HL-60/S4 (cell line): ENCODE data around the gene UNC5C.

Experiments used
- in situ Hi-C: fragments of 300-500 bp; cut with MboI; formaldehyde crosslinking; loops from 2 replicates; pipeline ENCODE4 v1.14.3; 2022; ENCODE audit warnings: low sequenced_read_pairs

Gene UNC5C

GRCh38 chr4:95470622-95471021, 78.2 kb downstream of the UNC5C start:
- in situ Hi-C loops, result no loop called here

- in situ Hi-C loops, result no loop called here
Observed at GRCh38 chr4:95469617-95470016, 79.2 kb downstream of the UNC5C start.

GRCh38 chr4:95466791-95467190, 82.0 kb downstream of the UNC5C start:
- in situ Hi-C loops, result no loop called here

GRCh38 chr4:95465010-95465409, 83.8 kb downstream of the UNC5C start:
- in situ Hi-C loops, result no loop called here

GRCh38 chr4:95462921-95463320, 85.9 kb downstream of the UNC5C start:
- in situ Hi-C loops, result no loop called here

- in situ Hi-C loops, result no loop called here
Observed at GRCh38 chr4:95457353-95457752, 91.4 kb downstream of the UNC5C start.

- in situ Hi-C loops, result no loop called here
Observed at GRCh38 chr4:95450294-95450693, 98.5 kb downstream of the UNC5C start.

GRCh38 chr4:95446173-95446572, 102.6 kb downstream of the UNC5C start:
- in situ Hi-C loops, result no loop called here

- in situ Hi-C loops, result no loop called here
Observed at GRCh38 chr4:95445251-95445650, 103.5 kb downstream of the UNC5C start.

- in situ Hi-C loops, result no loop called here
Observed at GRCh38 chr4:95444812-95445211, 104.0 kb downstream of the UNC5C start.

- in situ Hi-C loops, result no loop called here
Observed at GRCh38 chr4:95439896-95440295, 108.9 kb downstream of the UNC5C start.

- in situ Hi-C loops, result no loop called here
Observed at GRCh38 chr4:95439071-95439470, 109.7 kb downstream of the UNC5C start.

GRCh38 chr4:95432466-95432865, 116.3 kb downstream of the UNC5C start:
- in situ Hi-C loops, result no loop called here

- in situ Hi-C loops, result no loop called here
Observed at GRCh38 chr4:95431678-95432077, 117.1 kb downstream of the UNC5C start.

- in situ Hi-C loops, result no loop called here
Observed at GRCh38 chr4:95429416-95429815, 119.4 kb downstream of the UNC5C start.

- in situ Hi-C loops, result no loop called here
Observed at GRCh38 chr4:95428291-95429070, 120.3 kb downstream of the UNC5C start.

- in situ Hi-C loops, result no loop called here
Observed at GRCh38 chr4:95426455-95426854, 122.3 kb downstream of the UNC5C start.

- in situ Hi-C loops, result no loop called here
Observed at GRCh38 chr4:95422436-95422835, 126.3 kb downstream of the UNC5C start.

- in situ Hi-C loops, result no loop called here
Observed at GRCh38 chr4:95421869-95422268, 126.9 kb downstream of the UNC5C start.

- in situ Hi-C loops, result no loop called here
Observed at GRCh38 chr4:95417531-95417930, 131.2 kb downstream of the UNC5C start.

- in situ Hi-C loops, result no loop called here
Observed at GRCh38 chr4:95415346-95415771, 133.4 kb downstream of the UNC5C start.

GRCh38 chr4:95411371-95412088, 137.2 kb downstream of the UNC5C start:
- in situ Hi-C loops, result no loop called here
